ENCODE measurements around the gene WDR6.

DNA sequence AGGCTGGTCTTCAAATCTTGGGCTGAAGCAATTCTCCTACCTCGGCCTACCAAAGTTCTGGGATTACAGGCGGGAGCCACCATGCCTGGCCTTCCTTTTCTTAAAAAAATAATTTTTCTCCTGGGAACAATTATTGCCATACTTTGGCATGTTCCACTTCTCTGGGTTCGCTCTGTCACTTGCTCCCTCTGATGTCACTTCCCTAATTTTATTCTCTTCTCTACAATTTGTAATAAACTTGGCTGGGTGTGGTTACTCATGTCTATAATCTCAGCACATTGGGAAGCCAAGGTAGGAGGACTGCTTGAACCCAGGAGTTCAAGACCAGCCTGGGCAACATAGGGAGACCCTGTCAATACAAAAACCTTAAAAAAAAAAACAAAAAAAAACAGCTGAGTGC is 28.1 kb downstream of the WDR6 start:
- TF ChIP-seq POLR2AphosphoS5 (IDR thresholded peaks at IDR 0.05; ENCODE audit: low read depth) (no peak), ZNF114 (CRISPR knock-in tag; IDR thresholded peaks at IDR 0.05) (no peak), CREB1 (CRISPR knock-in tag; IDR thresholded peaks at IDR 0.05; ENCODE audit: low read depth) (no peak), CTCF (conservative IDR thresholded peaks at IDR 0.05; ENCODE audit: low read depth in 2 of 2) (no peak), EZH2 (IDR thresholded peaks at IDR 0.05; ENCODE audit: low read depth, unreplicated experiment) (no peak), STAT1 (IDR thresholded peaks at IDR 0.05; ENCODE audit: unreplicated experiment) (no peak), EZH2phosphoT487 (IDR thresholded peaks at IDR 0.05; ENCODE audit: unreplicated experiment) (no peak), JUNB (IDR thresholded peaks at IDR 0.05; ENCODE audit: unreplicated experiment) (no peak), ETS1 (IDR thresholded peaks at IDR 0.05) (no peak), ZNF331 (CRISPR knock-in tag; IDR thresholded peaks at IDR 0.05; ENCODE audit: low read depth) (no peak), NANOG (IDR thresholded peaks at IDR 0.05; ENCODE audit: borderline replicate concordance) (no peak)
- TF ChIP-seq, protein P1, sequence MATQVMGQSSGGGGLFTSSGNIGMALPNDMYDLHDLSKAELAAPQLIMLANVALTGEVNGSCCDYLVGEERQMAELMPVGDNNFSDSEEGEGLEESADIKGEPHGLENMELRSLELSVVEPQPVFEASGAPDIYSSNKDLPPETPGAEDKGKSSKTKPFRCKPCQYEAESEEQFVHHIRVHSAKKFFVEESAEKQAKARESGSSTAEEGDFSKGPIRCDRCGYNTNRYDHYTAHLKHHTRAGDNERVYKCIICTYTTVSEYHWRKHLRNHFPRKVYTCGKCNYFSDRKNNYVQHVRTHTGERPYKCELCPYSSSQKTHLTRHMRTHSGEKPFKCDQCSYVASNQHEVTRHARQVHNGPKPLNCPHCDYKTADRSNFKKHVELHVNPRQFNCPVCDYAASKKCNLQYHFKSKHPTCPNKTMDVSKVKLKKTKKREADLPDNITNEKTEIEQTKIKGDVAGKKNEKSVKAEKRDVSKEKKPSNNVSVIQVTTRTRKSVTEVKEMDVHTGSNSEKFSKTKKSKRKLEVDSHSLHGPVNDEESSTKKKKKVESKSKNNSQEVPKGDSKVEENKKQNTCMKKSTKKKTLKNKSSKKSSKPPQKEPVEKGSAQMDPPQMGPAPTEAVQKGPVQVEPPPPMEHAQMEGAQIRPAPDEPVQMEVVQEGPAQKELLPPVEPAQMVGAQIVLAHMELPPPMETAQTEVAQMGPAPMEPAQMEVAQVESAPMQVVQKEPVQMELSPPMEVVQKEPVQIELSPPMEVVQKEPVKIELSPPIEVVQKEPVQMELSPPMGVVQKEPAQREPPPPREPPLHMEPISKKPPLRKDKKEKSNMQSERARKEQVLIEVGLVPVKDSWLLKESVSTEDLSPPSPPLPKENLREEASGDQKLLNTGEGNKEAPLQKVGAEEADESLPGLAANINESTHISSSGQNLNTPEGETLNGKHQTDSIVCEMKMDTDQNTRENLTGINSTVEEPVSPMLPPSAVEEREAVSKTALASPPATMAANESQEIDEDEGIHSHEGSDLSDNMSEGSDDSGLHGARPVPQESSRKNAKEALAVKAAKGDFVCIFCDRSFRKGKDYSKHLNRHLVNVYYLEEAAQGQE (IDR thresholded peaks at IDR 0.05; ENCODE audit: unreplicated experiment): no peak
- TF ChIP-seq, protein P2, sequence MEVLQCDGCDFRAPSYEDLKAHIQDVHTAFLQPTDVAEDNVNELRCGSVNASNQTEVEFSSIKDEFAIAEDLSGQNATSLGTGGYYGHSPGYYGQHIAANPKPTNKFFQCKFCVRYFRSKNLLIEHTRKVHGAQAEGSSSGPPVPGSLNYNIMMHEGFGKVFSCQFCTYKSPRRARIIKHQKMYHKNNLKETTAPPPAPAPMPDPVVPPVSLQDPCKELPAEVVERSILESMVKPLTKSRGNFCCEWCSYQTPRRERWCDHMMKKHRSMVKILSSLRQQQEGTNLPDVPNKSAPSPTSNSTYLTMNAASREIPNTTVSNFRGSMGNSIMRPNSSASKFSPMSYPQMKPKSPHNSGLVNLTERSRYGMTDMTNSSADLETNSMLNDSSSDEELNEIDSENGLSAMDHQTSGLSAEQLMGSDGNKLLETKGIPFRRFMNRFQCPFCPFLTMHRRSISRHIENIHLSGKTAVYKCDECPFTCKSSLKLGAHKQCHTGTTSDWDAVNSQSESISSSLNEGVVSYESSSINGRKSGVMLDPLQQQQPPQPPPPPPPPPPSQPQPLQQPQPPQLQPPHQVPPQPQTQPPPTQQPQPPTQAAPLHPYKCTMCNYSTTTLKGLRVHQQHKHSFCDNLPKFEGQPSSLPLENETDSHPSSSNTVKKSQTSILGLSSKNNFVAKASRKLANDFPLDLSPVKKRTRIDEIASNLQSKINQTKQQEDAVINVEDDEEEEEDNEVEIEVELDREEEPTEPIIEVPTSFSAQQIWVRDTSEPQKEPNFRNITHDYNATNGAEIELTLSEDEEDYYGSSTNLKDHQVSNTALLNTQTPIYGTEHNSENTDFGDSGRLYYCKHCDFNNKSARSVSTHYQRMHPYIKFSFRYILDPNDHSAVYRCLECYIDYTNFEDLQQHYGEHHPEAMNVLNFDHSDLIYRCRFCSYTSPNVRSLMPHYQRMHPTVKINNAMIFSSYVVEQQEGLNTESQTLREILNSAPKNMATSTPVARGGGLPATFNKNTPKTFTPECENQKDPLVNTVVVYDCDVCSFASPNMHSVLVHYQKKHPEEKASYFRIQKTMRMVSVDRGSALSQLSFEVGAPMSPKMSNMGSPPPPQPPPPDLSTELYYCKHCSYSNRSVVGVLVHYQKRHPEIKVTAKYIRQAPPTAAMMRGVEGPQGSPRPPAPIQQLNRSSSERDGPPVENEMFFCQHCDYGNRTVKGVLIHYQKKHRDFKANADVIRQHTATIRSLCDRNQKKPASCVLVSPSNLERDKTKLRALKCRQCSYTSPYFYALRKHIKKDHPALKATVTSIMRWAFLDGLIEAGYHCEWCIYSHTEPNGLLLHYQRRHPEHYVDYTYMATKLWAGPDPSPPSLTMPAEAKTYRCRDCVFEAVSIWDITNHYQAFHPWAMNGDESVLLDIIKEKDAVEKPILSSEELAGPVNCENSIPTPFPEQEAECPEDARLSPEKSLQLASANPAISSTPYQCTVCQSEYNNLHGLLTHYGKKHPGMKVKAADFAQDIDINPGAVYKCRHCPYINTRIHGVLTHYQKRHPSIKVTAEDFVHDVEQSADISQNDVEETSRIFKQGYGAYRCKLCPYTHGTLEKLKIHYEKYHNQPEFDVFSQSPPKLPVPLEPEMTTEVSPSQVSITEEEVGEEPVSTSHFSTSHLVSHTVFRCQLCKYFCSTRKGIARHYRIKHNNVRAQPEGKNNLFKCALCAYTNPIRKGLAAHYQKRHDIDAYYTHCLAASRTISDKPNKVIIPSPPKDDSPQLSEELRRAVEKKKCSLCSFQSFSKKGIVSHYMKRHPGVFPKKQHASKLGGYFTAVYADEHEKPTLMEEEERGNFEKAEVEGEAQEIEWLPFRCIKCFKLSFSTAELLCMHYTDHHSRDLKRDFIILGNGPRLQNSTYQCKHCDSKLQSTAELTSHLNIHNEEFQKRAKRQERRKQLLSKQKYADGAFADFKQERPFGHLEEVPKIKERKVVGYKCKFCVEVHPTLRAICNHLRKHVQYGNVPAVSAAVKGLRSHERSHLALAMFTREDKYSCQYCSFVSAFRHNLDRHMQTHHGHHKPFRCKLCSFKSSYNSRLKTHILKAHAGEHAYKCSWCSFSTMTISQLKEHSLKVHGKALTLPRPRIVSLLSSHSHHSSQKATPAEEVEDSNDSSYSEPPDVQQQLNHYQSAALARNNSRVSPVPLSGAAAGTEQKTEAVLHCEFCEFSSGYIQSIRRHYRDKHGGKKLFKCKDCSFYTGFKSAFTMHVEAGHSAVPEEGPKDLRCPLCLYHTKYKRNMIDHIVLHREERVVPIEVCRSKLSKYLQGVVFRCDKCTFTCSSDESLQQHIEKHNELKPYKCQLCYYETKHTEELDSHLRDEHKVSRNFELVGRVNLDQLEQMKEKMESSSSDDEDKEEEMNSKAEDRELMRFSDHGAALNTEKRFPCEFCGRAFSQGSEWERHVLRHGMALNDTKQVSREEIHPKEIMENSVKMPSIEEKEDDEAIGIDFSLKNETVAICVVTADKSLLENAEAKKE (CRISPR knock-in tag; IDR thresholded peaks at IDR 0.05): no peak
